Neural progenitor cell (in vitro differentiated cells): ENCODE measurements around the gene WNT2. TPM values are rescaled to one million over a fixed set of nuclear protein-coding genes. Genes with fewer than 3 reads are reported as not detected.
"Not testable (repeated sequence)": the region's sequence is repeated elsewhere in the genome, so short reads cannot be mapped to it uniquely, and the experiment has no call there.

Source experiments
- DNase-seq: peaks from one replicate; pipeline ENCODE4 v3.0.0-alpha.2; 2016; ENCODE audit warnings: low spot score
- H2AFZ ChIP-seq: fragments of 200-600 bp; sonication (generic); replicated peaks from 2 replicates; pipeline ENCODE4 v1.6.1; 2016; ENCODE audit warnings: antibody characterized with exemption
- H3F3A ChIP-seq: fragments of 200-600 bp; sonication (generic); 2 replicates; pipeline ENCODE4 v1.6.1; 2016; ENCODE audit warnings: antibody characterized with exemption, low read depth
- H3K27ac ChIP-seq: fragments of 200-600 bp; sonication (generic); 2 replicates; pipeline ENCODE4 v1.5.1; 2016; ENCODE audit warnings: mild to moderate bottlenecking
- H3K27me3 ChIP-seq: fragments of 200-600 bp; sonication (generic); 2 replicates; pipeline ENCODE4 v1.6.1; 2016; ENCODE audit warnings: mild to moderate bottlenecking, moderate library complexity
- H3K36me3 ChIP-seq: fragments of 200-600 bp; sonication (generic); 2 replicates; pipeline ENCODE4 v1.5.1; 2016
- H3K4me1 ChIP-seq: fragments of 200-600 bp; sonication (generic); 2 replicates; pipeline ENCODE4 v1.6.1; 2016; ENCODE audit warnings: mixed run types
- H3K4me2 ChIP-seq: fragments of 200-600 bp; sonication (generic); 2 replicates; pipeline ENCODE4 v1.6.1; 2016
- H3K4me3 ChIP-seq: fragments of 200-600 bp; sonication (generic); 2 replicates; pipeline ENCODE4 v1.5.1; 2016
- H3K79me2 ChIP-seq: fragments of 200-600 bp; sonication (generic); 2 replicates; pipeline ENCODE4 v1.6.1; 2016; ENCODE audit warnings: low read depth
- H3K9ac ChIP-seq: fragments of 200-600 bp; sonication (generic); 2 replicates; pipeline ENCODE4 v1.6.1; 2016
- H3K9me3 ChIP-seq: fragments of 200-600 bp; sonication (generic); 2 replicates; pipeline ENCODE4 v1.5.1; 2016; ENCODE audit warnings: low read depth
- H4K20me1 ChIP-seq: fragments of 200-600 bp; sonication (generic); 2 replicates; pipeline ENCODE4 v1.6.1; 2016; ENCODE audit warnings: low read depth
- H3K27ac Mint-ChIP-seq: 3 replicates; pipeline ENCODE4 v1.8.0; 2021; ENCODE audit warnings: mixed read lengths
- H3K27me3 Mint-ChIP-seq: 2 replicates; pipeline ENCODE4 v1.8.0; 2022; ENCODE audit warnings: low read depth, mild to moderate bottlenecking, inconsistent platforms, moderate library complexity, mixed read lengths; ENCODE audit not compliant: insufficient read depth
- H3K36me3 Mint-ChIP-seq: 3 replicates; pipeline ENCODE4 v1.8.0; 2021; ENCODE audit warnings: mixed read lengths
- H3K4me1 Mint-ChIP-seq: 3 replicates; pipeline ENCODE4 v1.8.0; 2021; ENCODE audit warnings: mixed read lengths
- H3K4me3 Mint-ChIP-seq: 3 replicates; pipeline ENCODE4 v1.8.0; 2021; ENCODE audit warnings: mild to moderate bottlenecking, moderate library complexity, mixed read lengths
- H3K9me3 Mint-ChIP-seq: 3 replicates; pipeline ENCODE4 v1.8.0; 2020; ENCODE audit warnings: mixed read lengths
- CTCF ChIP-seq: fragments of 200-600 bp; sonication (generic); IDR thresholded peaks from 2 replicates; pipeline ENCODE4 v1.5.1; 2017; ENCODE audit warnings: antibody characterized with exemption, mild to moderate bottlenecking
- EZH2 ChIP-seq: fragments of 200-600 bp; sonication (generic); IDR thresholded peaks from 2 replicates; pipeline ENCODE4 v1.6.1; 2017; ENCODE audit warnings: antibody characterized with exemption, mild to moderate bottlenecking, moderate library complexity
- EZH2phosphoT487 ChIP-seq: fragments of 200-600 bp; sonication (generic); IDR thresholded peaks from 2 replicates; pipeline ENCODE4 v1.6.1; 2017; ENCODE audit warnings: antibody characterized with exemption
- total RNA-seq: library from RNA; depleted of rRNA; stranded (reverse); fragments of >200 nt; gene quantifications from 2 replicates; pipeline ENCODE4 v1.2.3, GENCODE V29; 2015; ENCODE audit warnings: low replicate concordance

WNT2 gene
- total RNA-seq, 1 donor from 2014 or later = not detected

DNA sequence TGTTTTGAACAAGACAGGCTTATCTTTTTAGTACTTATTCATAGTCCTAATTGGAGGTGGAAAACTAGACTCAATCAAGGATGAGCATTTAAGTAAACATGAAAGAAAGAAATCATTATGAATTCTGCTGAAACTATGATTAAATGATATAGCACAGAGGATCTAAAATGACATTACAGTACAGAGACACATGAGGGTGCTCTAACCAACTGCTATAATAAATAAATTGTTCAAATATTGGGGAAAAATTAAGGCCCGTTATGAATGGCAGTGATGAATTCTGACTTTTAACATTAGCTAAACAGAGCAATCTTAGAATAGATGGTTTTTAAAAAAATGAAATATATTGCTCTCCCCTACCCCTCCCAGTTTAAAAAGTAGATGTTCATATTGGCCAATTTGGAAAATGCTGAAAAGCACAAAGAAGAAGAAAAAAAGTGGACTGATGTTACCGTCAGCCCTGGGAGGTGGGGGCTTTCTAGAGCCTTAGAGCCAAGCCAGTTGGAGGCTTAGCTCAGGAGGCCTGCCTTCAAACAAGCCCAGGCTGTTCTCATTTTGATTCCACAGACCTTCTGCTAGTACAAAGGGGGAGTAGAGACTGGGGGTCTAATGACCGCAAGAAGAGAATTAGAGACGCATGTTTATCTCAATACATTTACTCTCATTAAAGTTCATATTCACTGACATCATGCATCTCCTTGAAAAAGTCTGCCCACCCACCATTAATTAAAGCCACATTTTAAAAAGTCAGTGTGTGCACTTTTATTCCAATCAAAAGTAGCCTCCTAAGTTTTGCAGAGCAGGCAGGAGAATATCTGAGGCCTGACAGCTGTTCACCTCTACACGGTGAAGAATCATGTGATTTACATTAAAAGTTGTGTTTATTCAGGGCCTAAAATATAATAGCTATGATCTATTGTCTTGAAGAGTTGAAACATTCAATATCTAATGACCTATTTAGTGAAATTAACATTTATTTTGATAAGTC is 10.0 kb downstream of the WNT2 start:
- no peaks in the 10 kb centered on the region for H3K9me3 ChIP-seq
- no peaks in the 10 kb centered on the region for H3K79me2 ChIP-seq
- H3K27ac ChIP-seq = no peak overlapping the region
- no peak overlapping the region for H3K4me2 ChIP-seq
- TF ChIP-seq EZH2 = no peak
- no peak for TF ChIP-seq EZH2phosphoT487
- peak; percentile 4 for TF ChIP-seq CTCF
- H3F3A ChIP-seq = no peaks in the 10 kb centered on the region
- Mint-ChIP-seq H3K27me3 (no peaks in the 10 kb centered on the region), H3K4me3 (no peak overlapping the region), H3K9me3 (no peaks in the 10 kb centered on the region), H3K27ac (no peak overlapping the region), H3K36me3 (no peaks in the 10 kb centered on the region), H3K4me1 (no peaks in the 10 kb centered on the region)
- H3K4me1 ChIP-seq = no peaks in the 10 kb centered on the region
- H3K36me3 ChIP-seq = no peaks in the 10 kb centered on the region
- no peak for DNase-seq
- no peak overlapping the region for H3K9ac ChIP-seq
- H2AFZ ChIP-seq = no peak overlapping the region
- peaks cover 14% of the 10 kb centered on the region for H3K27me3 ChIP-seq
- no peak overlapping the region for H3K4me3 ChIP-seq
- H4K20me1 ChIP-seq = no peaks in the 10 kb centered on the region

GRCh38 chr7:117308891-117309290 is 14.0 kb downstream of the WNT2 start:
- TF ChIP-seq EZH2phosphoT487 = no peak
- no peak for TF ChIP-seq CTCF
- no peak for TF ChIP-seq EZH2
- H3K27ac Mint-ChIP-seq = no peak overlapping the region
- Histone ChIP-seq H3K4me1 (no peaks in the 10 kb centered on the region), H3K27me3 (no peaks in the 10 kb centered on the region), H2AFZ (no peak overlapping the region), H3F3A (no peaks in the 10 kb centered on the region), H3K27ac (no peak overlapping the region), H4K20me1 (no peaks in the 10 kb centered on the region), H3K36me3 (no peaks in the 10 kb centered on the region), H3K4me2 (no peak overlapping the region), H3K9me3 (no peaks in the 10 kb centered on the region), H3K4me3 (no peak overlapping the region), H3K79me2 (no peaks in the 10 kb centered on the region), H3K9ac (no peak overlapping the region)
- no peak for DNase-seq
- H3K9me3 Mint-ChIP-seq = peaks cover 5% of the 10 kb centered on the region
- no peaks in the 10 kb centered on the region for H3K36me3 Mint-ChIP-seq
- H3K4me3 Mint-ChIP-seq = no peak overlapping the region
- no peaks in the 10 kb centered on the region for H3K4me1 Mint-ChIP-seq
- H3K27me3 Mint-ChIP-seq = no peaks in the 10 kb centered on the region

DNA sequence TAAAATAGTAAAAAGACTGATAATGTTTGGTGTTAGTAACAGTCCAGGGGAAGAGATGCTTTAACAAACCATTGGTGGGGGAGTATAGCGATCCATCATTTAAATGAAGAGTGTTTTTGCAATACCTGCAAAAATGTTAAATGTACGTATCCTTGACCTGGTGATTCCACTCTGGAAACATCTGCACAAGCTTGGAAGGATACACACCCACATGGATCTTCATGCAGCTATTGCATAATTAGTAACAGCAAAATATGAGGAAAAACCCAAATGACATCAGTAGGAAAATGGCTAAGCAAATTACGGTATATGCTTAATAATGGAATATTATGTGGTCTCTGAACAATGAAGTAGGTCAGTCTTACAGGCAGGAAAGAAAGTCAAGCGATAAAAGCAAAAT is 20.5 kb downstream of the WNT2 start:
- Histone ChIP-seq H3K4me2 (no peak overlapping the region), H3F3A (no peaks in the 10 kb centered on the region), H3K79me2 (no peaks in the 10 kb centered on the region), H3K4me3 (no peak overlapping the region), H3K4me1 (no peaks in the 10 kb centered on the region), H2AFZ (no peak overlapping the region), H3K9me3 (no peaks in the 10 kb centered on the region), H3K27ac (no peak overlapping the region), H4K20me1 (no peaks in the 10 kb centered on the region), H3K36me3 (no peaks in the 10 kb centered on the region), H3K9ac (no peak overlapping the region), H3K27me3 (no peaks in the 10 kb centered on the region)
- peaks cover 5% of the 10 kb centered on the region for H3K9me3 Mint-ChIP-seq
- H3K4me3 Mint-ChIP-seq = no peak overlapping the region
- H3K27ac Mint-ChIP-seq = no peak overlapping the region
- no peak for TF ChIP-seq EZH2
- TF ChIP-seq EZH2phosphoT487 = no peak
- TF ChIP-seq CTCF = no peak
- no peak for DNase-seq
- no peaks in the 10 kb centered on the region for H3K27me3 Mint-ChIP-seq
- H3K4me1 Mint-ChIP-seq = no peaks in the 10 kb centered on the region
- H3K36me3 Mint-ChIP-seq = no peaks in the 10 kb centered on the region

DNA sequence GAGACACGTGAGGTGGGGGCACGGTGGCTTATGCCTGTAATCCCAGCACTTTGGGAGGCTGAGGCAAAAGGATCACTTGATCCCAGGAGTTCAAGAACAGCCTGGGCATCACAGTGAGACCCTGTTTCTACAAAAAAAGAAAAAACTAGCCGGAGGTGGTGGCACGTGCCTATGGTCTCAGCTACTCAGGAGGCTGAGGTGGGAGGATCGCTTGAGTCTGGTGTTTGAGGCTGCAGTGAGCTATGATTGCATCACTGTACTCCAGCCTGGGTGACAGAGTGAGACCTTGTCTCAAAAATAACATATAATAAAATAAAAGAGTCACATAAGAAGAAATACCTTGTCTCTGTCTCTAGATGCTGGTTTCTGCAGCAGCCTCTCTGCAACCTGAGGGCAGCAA is 22.4 kb downstream of the WNT2 start:
- H3F3A ChIP-seq, H3K4me3 ChIP-seq, H3K27me3 ChIP-seq, H3K36me3 Mint-ChIP-seq, H3K4me1 Mint-ChIP-seq, H3K9ac ChIP-seq, H3K27ac ChIP-seq, DNase-seq, H3K9me3 ChIP-seq, H3K4me2 ChIP-seq, H2AFZ ChIP-seq, H3K27me3 Mint-ChIP-seq, H3K79me2 ChIP-seq, H3K9me3 Mint-ChIP-seq, H3K27ac Mint-ChIP-seq, H4K20me1 ChIP-seq, H3K36me3 ChIP-seq, H3K4me3 Mint-ChIP-seq, H3K4me1 ChIP-seq: not testable (repeated sequence)
